HCT116 (cell line): ENCODE results near the gene KCNC3. TPM values are rescaled to one million over a fixed set of nuclear protein-coding genes. Genes with fewer than 3 reads are reported as not detected.

Source experiments
- ATAC-seq: fragments of 200-7000 bp; cut with Tn5 transposase; 2 replicates; pipeline ENCODE4 v1.9.1; 2020; ENCODE audit warnings: mild to moderate bottlenecking, moderate library complexity
- BruUV-seq: library from RNA; stranded (reverse); fragments of 400-500 nt; replicated peaks from 2 replicates; lab custom pipeline; 2021; lab: Mats Ljungman, UMichigan
- CTCF ChIA-PET: fragments of 300-600 bp; sonication (Branson Sonifier 250); formaldehyde crosslinking; loops from one replicate; lab custom pipeline; 2021; ENCODE audit warnings: antibody characterized with exemption; lab: Charles Lee
- POLR2A ChIA-PET: fragments of 300-600, 350-600 bp; sonication (Branson Sonifier 250); formaldehyde crosslinking; loops from one replicate; lab custom pipeline; 2021; ENCODE audit warnings: antibody characterized with exemption; lab: Charles Lee
- RAD21 ChIA-PET, 2 experiments: fragments of 300-600 bp; sonication (Branson Sonifier 250); formaldehyde crosslinking; loops; one replicate each; lab custom pipeline; 2023; ENCODE audit warnings: low total read pairs in 2 of 2; ENCODE audit not compliant: uncharacterized antibody in 2 of 2, unreplicated experiment in 2 of 2, low non-redundant PET in 1 of 2; lab: Charles Lee
- DNase-seq: peaks from one replicate; pipeline ENCODE4 v3.0.0-alpha.2; 2010; ENCODE audit warnings: low read depth, low spot score
- H2AFZ ChIP-seq: fragments of 200-600 bp; shearing (Covaris generic), sonication (generic); 2 replicates; pipeline ENCODE4 v1.6.1; 2017; ENCODE audit warnings: low read depth, mixed run types, mixed read lengths, antibody characterized with exemption, low read length; ENCODE audit not compliant: poor library complexity, severe bottlenecking
- H3K27ac ChIP-seq: 2 replicates; pipeline ENCODE4 v1.5.1; 2012; ENCODE audit warnings: low read depth, low read length
- H3K27me3 ChIP-seq: fragments of 200-600 bp; sonication (generic); 2 replicates; pipeline ENCODE4 v1.6.1; 2016; ENCODE audit warnings: mixed run types, low read length, mixed read lengths; ENCODE audit not compliant: insufficient read depth
- H3K36me3 ChIP-seq, 2 experiments: fragments of 200-500 bp in 1 of 2; fragments of 200-600 bp in 1 of 2; sonication (Bioruptor generic) in 1 of 2; sonication (generic) in 1 of 2; 2 replicates each; pipeline versions ENCODE4 v1.5.1 to v1.6.1; 2014 to 2016; ENCODE audit warnings: low read length in 2 of 2, inconsistent platforms in 1 of 2, mixed read lengths in 1 of 2, mixed run types in 1 of 2; ENCODE audit not compliant: insufficient read depth in 2 of 2, control insufficient read depth in 1 of 2
- H3K4me1 ChIP-seq, 2 experiments: fragments of 200-600 bp in 1 of 2; sonication (generic) in 1 of 2; 2 replicates each; pipeline versions ENCODE4 v1.5.1 to v1.6.1; 2012 to 2017; ENCODE audit warnings: low read length in 2 of 2, inconsistent platforms in 1 of 2, mild to moderate bottlenecking in 1 of 2, mixed read lengths in 1 of 2, mixed run types in 1 of 2, moderate library complexity in 1 of 2; ENCODE audit not compliant: insufficient read depth in 2 of 2, control insufficient read depth in 1 of 2
- H3K4me2 ChIP-seq: fragments of 200-600 bp; sonication (generic); 2 replicates; pipeline ENCODE4 v1.6.1; 2017; ENCODE audit warnings: mixed run types, low read length, mixed read lengths
- H3K4me3 ChIP-seq, 2 experiments: fragments of 200-600 bp in 1 of 2; sonication (generic) in 1 of 2; replicated peaks in 1 of 2; 2 replicates each; pipeline ENCODE4 v1.5.1; 2011 to 2016; ENCODE audit warnings: low read length in 2 of 2, control low read depth in 1 of 2, low read depth in 1 of 2, mild to moderate bottlenecking in 1 of 2, mixed read lengths in 1 of 2, mixed run types in 1 of 2
- H3K79me2 ChIP-seq: fragments of 200-600 bp; sonication (generic); 2 replicates; pipeline ENCODE4 v1.6.1; 2017; ENCODE audit warnings: mild to moderate bottlenecking, mixed run types, low read length, moderate library complexity, mixed read lengths; ENCODE audit not compliant: insufficient read depth
- H3K9ac ChIP-seq: fragments of 200-600 bp; sonication (generic); 2 replicates; pipeline ENCODE4 v1.6.1; 2016; ENCODE audit warnings: low read length, mixed read lengths
- H3K9me2 ChIP-seq: fragments of 200-600 bp; sonication (generic), shearing (Covaris generic); 2 replicates; pipeline ENCODE4 v1.6.1; 2017; ENCODE audit warnings: mixed run types, mild to moderate bottlenecking, moderate library complexity; ENCODE audit not compliant: insufficient read depth
- H3K9me3 ChIP-seq, 2 experiments: fragments of 200-500 bp in 1 of 2; fragments of 200-600 bp in 1 of 2; sonication (Bioruptor generic) in 1 of 2; sonication (generic) in 1 of 2; 2 replicates each; pipeline ENCODE4 v1.6.1; 2014 to 2017; ENCODE audit warnings: low read length in 2 of 2, mixed read lengths in 2 of 2, inconsistent platforms in 1 of 2, low read depth in 1 of 2, mild to moderate bottlenecking in 1 of 2, mixed run types in 1 of 2, moderate library complexity in 1 of 2; ENCODE audit not compliant: control insufficient read depth in 1 of 2, insufficient read depth in 1 of 2
- H4K20me1 ChIP-seq: fragments of 200-600 bp; sonication (generic), shearing (Covaris generic); 2 replicates; pipeline ENCODE4 v1.6.1; 2017; ENCODE audit warnings: mixed run types, mild to moderate bottlenecking, moderate library complexity; ENCODE audit not compliant: insufficient read depth
- CBX3 ChIP-seq: IDR thresholded peaks from 2 replicates; pipeline ENCODE4 v1.6.1; 2012; ENCODE audit warnings: low read depth
- CTCF ChIP-seq, 3 experiments: fragments of 200-600 bp in 1 of 3; sonication (generic) in 1 of 3; IDR thresholded peaks in 2 of 3; conservative IDR thresholded peaks in 1 of 3; 2 replicates each; pipeline ENCODE4 v1.5.1; 2012 to 2017; ENCODE audit warnings: low read depth in 2 of 3, low read length in 2 of 3, antibody characterized with exemption in 1 of 3, borderline replicate concordance in 1 of 3, control low read depth in 1 of 3, mild to moderate bottlenecking in 1 of 3, mixed read lengths in 1 of 3, mixed run types in 1 of 3, moderate library complexity in 1 of 3; ENCODE audit not compliant: insufficient read depth in 1 of 3
- EGR1 ChIP-seq: IDR thresholded peaks from 2 replicates; pipeline ENCODE4 v1.6.1; 2012; ENCODE audit warnings: low read depth
- ELF1 ChIP-seq: IDR thresholded peaks from 2 replicates; pipeline ENCODE4 v1.6.1; 2012; ENCODE audit warnings: low read depth, borderline replicate concordance
- EZH2phosphoT487 ChIP-seq: fragments of 200-600 bp; IDR thresholded peaks from 2 replicates; pipeline ENCODE4 v1.6.1; 2018; ENCODE audit warnings: antibody characterized with exemption, borderline replicate concordance
- FOSL1 ChIP-seq: IDR thresholded peaks from 2 replicates; pipeline ENCODE4 v1.6.1; 2012; ENCODE audit warnings: low read depth
- JUND ChIP-seq: IDR thresholded peaks from 2 replicates; pipeline ENCODE4 v1.6.1; 2012
- MAX ChIP-seq: IDR thresholded peaks from 2 replicates; pipeline ENCODE4 v1.6.1; 2012
- RAD21 ChIP-seq: IDR thresholded peaks from 2 replicates; pipeline ENCODE4 v1.6.1; 2012; ENCODE audit warnings: low read depth, mild to moderate bottlenecking
- REST ChIP-seq: IDR thresholded peaks from 2 replicates; pipeline ENCODE4 v1.6.1; 2012; ENCODE audit warnings: low read depth
- SIN3A ChIP-seq: IDR thresholded peaks from 2 replicates; pipeline ENCODE4 v1.6.1; 2012; ENCODE audit warnings: low read depth
- SP1 ChIP-seq: IDR thresholded peaks from 2 replicates; pipeline ENCODE4 v1.6.1; 2012; ENCODE audit warnings: low read depth
- TCF7L2 ChIP-seq: IDR thresholded peaks from 2 replicates; pipeline ENCODE4 v1.7.0; 2011; ENCODE audit warnings: borderline replicate concordance, inconsistent platforms; ENCODE audit not compliant: insufficient read depth, insufficient read length; ENCODE audit errors: extremely low read depth
- YY1 ChIP-seq: IDR thresholded peaks from 2 replicates; pipeline ENCODE4 v1.6.1; 2011; ENCODE audit warnings: low read length, low read depth, moderate library complexity, mild to moderate bottlenecking; ENCODE audit not compliant: insufficient replicate concordance; ENCODE audit errors: extremely low read depth
- ZBTB33 ChIP-seq: IDR thresholded peaks from 2 replicates; pipeline ENCODE4 v1.6.1; 2011; ENCODE audit warnings: mild to moderate bottlenecking, low read length, moderate library complexity; ENCODE audit not compliant: insufficient replicate concordance; ENCODE audit errors: extremely low read depth
- ZFX ChIP-seq: fragments of 450-650 bp; IDR thresholded peaks from 2 replicates; pipeline ENCODE4 v1.6.1; 2017
- ZNF274 ChIP-seq: fragments of 200-500 bp; sonication (Bioruptor generic); IDR thresholded peaks from 2 replicates; pipeline ENCODE4 v1.6.1; 2014; ENCODE audit warnings: mild to moderate bottlenecking, low read depth, low read length, inconsistent platforms
- intact Hi-C: fragments of 100-400 bp; cut with micrococcal nuclease; formaldehyde crosslinking; loops from 2 replicates; pipeline ENCODE4 v1.10.0; 2022
- total RNA-seq: library from RNA; stranded (reverse); gene quantifications from one replicate; pipeline ENCODE4 v1.2.1, GENCODE V29; 2021; ENCODE audit not compliant: unreplicated experiment

The KCNC3 gene
- total RNA-seq, 1 experiment from 2014 or later: 6.9 TPM

GRCh38 chr19:50272263-50272897 lies 56.8 kb downstream of the KCNC3 start:
- CTCF ChIA-PET: no interaction called here

More at GRCh38 chr19:50272263-50272897, 56.8 kb downstream of the KCNC3 start:
- no peaks in the 10 kb centered on the region for H4K20me1 ChIP-seq
- no peaks in the 10 kb centered on the region for H3K9me2 ChIP-seq
- no peak for ATAC-seq
- DNase-seq: no peak
- H3K27me3 ChIP-seq: no peaks in the 10 kb centered on the region
- no peaks in the 10 kb centered on the region for H3K79me2 ChIP-seq
- H3K4me3 ChIP-seq: no peak overlapping the region
- ChIA-PET POLR2A (no interaction called here), RAD21 (no interaction called here)
- no TSS peak for BruUV-seq
- no peak overlapping the region for H2AFZ ChIP-seq
- intact Hi-C loops: no loop called here
- no peak overlapping the region for H3K9ac ChIP-seq
- H3K4me1 ChIP-seq: no peaks in the 10 kb centered on the region
- H3K4me2 ChIP-seq: no peak overlapping the region
- no peak overlapping the region for H3K27ac ChIP-seq
- H3K9me3 ChIP-seq: no peaks in the 10 kb centered on the region
- TF ChIP-seq YY1 (no peak), EZH2phosphoT487 (no peak), SIN3A (no peak), ZBTB33 (no peak), ELF1 (no peak), EGR1 (no peak), TCF7L2 (no peak), REST (no peak), ZNF274 (no peak), MAX (no peak), ZFX (no peak), JUND (no peak), SP1 (no peak), FOSL1 (no peak), RAD21 (no peak), CBX3 (no peak), CTCF (IDR thresholded peaks at IDR 0.05 in 2 of 3, conservative IDR thresholded peaks at IDR 0.05 in 1 of 3; ENCODE audit: borderline replicate concordance in 1 of 3, insufficient read depth in 1 of 3, low read depth in 2 of 3, low read length in 2 of 3) (no peak)
- H3K36me3 ChIP-seq: peaks cover 8 to 14% of the 10 kb centered on the region in 2 experiments; a peak in 3 of 4 replicates
